Smooth muscle cell (in vitro differentiated cells): ENCODE results near the gene DNAJC5. TPM values are rescaled to one million over a fixed set of nuclear protein-coding genes. Genes with fewer than 3 reads are reported as not detected.
A peak's percentile ranks its signal among the peaks of the same experiment; 100 is the strongest.

Experiments used
- DNase-seq: peaks from one replicate; lab custom pipeline; 2025; ENCODE audit not compliant: unreplicated experiment; lab: John Stamatoyannopoulos, UW
- H2AFZ ChIP-seq: fragments of 200-600 bp; sonication (generic); 2 replicates; pipeline ENCODE4 v1.6.0; 2016; ENCODE audit warnings: antibody characterized with exemption, low read depth, mild to moderate bottlenecking
- H3F3A ChIP-seq: fragments of 200-600 bp; sonication (generic); 2 replicates; pipeline ENCODE4 v1.6.0; 2017; ENCODE audit warnings: antibody characterized with exemption, low read depth
- H3K27ac ChIP-seq: fragments of 200-600 bp; sonication (generic); 2 replicates; pipeline ENCODE4 v1.5.1; 2016; ENCODE audit warnings: low read depth, mild to moderate bottlenecking
- H3K27me3 ChIP-seq: fragments of 200-600 bp; sonication (generic); 2 replicates; pipeline ENCODE4 v1.6.1; 2016; ENCODE audit warnings: low read depth, mild to moderate bottlenecking
- H3K36me3 ChIP-seq: fragments of 200-600 bp; sonication (generic); 2 replicates; pipeline ENCODE4 v1.5.1; 2016; ENCODE audit warnings: low read depth
- H3K4me1 ChIP-seq: fragments of 200-600 bp; sonication (generic); 2 replicates; pipeline ENCODE4 v1.5.1; 2016; ENCODE audit warnings: low read depth
- H3K4me2 ChIP-seq: fragments of 200-600 bp; sonication (generic); 2 replicates; pipeline ENCODE4 v1.6.0; 2016; ENCODE audit warnings: mild to moderate bottlenecking
- H3K4me3 ChIP-seq: fragments of 200-600 bp; sonication (generic); 2 replicates; pipeline ENCODE4 v1.5.1; 2016; ENCODE audit warnings: mild to moderate bottlenecking
- H3K79me2 ChIP-seq: fragments of 200-600 bp; sonication (generic); 2 replicates; pipeline ENCODE4 v1.6.0; 2016; ENCODE audit warnings: low read depth, mild to moderate bottlenecking
- H3K9ac ChIP-seq: fragments of 200-600 bp; sonication (generic); 2 replicates; pipeline ENCODE4 v1.6.0; 2016; ENCODE audit warnings: low read depth
- H3K9me3 ChIP-seq: fragments of 200-600 bp; sonication (generic); replicated peaks from 2 replicates; pipeline ENCODE4 v1.5.1; 2016; ENCODE audit warnings: low read depth
- H4K20me1 ChIP-seq: fragments of 200-600 bp; sonication (generic); 2 replicates; pipeline ENCODE4 v1.6.0; 2016; ENCODE audit warnings: low read depth
- WGBS: methylation state at CpG from one replicate; pipeline ENCODE4 v1.1.7; 2016; ENCODE audit warnings: low lambda C conversion rate; 5-methylcytosine and 5-hydroxymethylcytosine counted together
- polyA plus RNA-seq: library from polyadenylated mRNA; unstranded; fragments of >200 nt; fragmentation: Nextera tagmentation; extraction: Ambion mirVana; gene quantifications from 2 replicates; pipeline ENCODE4 v1.2.1, GENCODE V29; 2016
- total RNA-seq: library from RNA; depleted of rRNA; stranded (reverse); fragments of >200 nt; gene quantifications from 2 replicates; pipeline ENCODE4 v1.2.3, GENCODE V29; 2014
- TF ChIP-seq, protein P1 (sequence below): fragments of 200-600 bp; sonication (generic); IDR thresholded peaks from 2 replicates; pipeline ENCODE4 v1.5.1; 2017; ENCODE audit warnings: borderline replicate concordance, mild to moderate bottlenecking, antibody characterized with exemption; ENCODE audit not compliant: insufficient read depth, poor library complexity, severe bottlenecking

Gene DNAJC5
- total and polyA plus RNA-seq, 2 experiments from 2014 or later, result 8.7 to 24.5 TPM

GRCh38 chr20:63934271-63935068 lies 39.5 kb downstream of the DNAJC5 start:
- Histone ChIP-seq H4K20me1 (peaks cover 82% of the 10 kb centered on the region), H2AFZ (no peak overlapping the region)
- 93% methylated on average over 37 of the region's 37 CpGs for WGBS

GRCh38 chr20:63935447-63935846 lies 40.5 kb downstream of the DNAJC5 start:
- Histone ChIP-seq H3K9me3 (no peaks in the 10 kb centered on the region), H3K9ac (no peak overlapping the region), H4K20me1 (peaks cover 86% of the 10 kb centered on the region), H3K36me3 (no peaks in the 10 kb centered on the region), H3K27ac (no peak overlapping the region), H3K4me1 (no peaks in the 10 kb centered on the region), H3K79me2 (no peaks in the 10 kb centered on the region), H3K4me3 (no peak overlapping the region), H3K4me2 (no peak overlapping the region), H3F3A (peaks cover 8% of the 10 kb centered on the region), H3K27me3 (no peaks in the 10 kb centered on the region), H2AFZ (no peak overlapping the region)
- no peak for DNase-seq
- TF ChIP-seq, protein P1, sequence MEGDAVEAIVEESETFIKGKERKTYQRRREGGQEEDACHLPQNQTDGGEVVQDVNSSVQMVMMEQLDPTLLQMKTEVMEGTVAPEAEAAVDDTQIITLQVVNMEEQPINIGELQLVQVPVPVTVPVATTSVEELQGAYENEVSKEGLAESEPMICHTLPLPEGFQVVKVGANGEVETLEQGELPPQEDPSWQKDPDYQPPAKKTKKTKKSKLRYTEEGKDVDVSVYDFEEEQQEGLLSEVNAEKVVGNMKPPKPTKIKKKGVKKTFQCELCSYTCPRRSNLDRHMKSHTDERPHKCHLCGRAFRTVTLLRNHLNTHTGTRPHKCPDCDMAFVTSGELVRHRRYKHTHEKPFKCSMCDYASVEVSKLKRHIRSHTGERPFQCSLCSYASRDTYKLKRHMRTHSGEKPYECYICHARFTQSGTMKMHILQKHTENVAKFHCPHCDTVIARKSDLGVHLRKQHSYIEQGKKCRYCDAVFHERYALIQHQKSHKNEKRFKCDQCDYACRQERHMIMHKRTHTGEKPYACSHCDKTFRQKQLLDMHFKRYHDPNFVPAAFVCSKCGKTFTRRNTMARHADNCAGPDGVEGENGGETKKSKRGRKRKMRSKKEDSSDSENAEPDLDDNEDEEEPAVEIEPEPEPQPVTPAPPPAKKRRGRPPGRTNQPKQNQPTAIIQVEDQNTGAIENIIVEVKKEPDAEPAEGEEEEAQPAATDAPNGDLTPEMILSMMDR, result no peak
- WGBS, result 96% methylated on average over 9 of the region's 9 CpGs

More at GRCh38 chr20:63934271-63935068, 39.5 kb downstream of the DNAJC5 start:
- Histone ChIP-seq H3K4me2 (no peak overlapping the region), H3K27me3 (no peaks in the 10 kb centered on the region), H3K9me3 (no peaks in the 10 kb centered on the region), H3K79me2 (no peaks in the 10 kb centered on the region), H3K36me3 (no peaks in the 10 kb centered on the region), H3F3A (peaks cover 8% of the 10 kb centered on the region), H3K4me3 (no peak overlapping the region), H3K9ac (no peak overlapping the region), H3K27ac (no peak overlapping the region), H3K4me1 (no peaks in the 10 kb centered on the region)
- DNase-seq, result no peak
- TF ChIP-seq, protein P1, result peak; percentile 34

DNA sequence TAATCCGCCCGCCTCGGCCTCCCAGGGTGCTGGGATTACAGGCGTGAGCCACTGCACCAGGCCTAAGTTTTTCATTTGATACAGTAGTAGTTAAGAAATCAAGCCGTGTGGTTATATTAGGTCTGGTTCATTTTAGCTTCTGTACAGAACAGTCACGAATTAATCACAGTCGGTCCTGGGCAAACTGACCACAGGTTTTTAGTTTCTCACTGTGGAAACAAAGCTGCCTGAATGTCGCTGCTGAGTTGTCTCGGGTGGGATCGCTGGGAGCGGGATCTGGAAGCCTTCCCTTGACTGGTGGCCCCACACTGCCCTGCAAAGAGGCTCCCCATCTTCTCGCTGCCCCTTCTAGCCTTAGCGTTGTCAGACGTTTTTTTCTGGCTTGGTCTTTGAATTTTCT lies 42.7 kb downstream of the DNAJC5 start:
- 95% methylated on average over 14 of the region's 14 CpGs for WGBS
- no peak overlapping the region for H3K27ac ChIP-seq
- H4K20me1 ChIP-seq, result peaks cover 96% of the 10 kb centered on the region
- no peak for DNase-seq
- H3K4me1 ChIP-seq, result no peaks in the 10 kb centered on the region
- TF ChIP-seq, protein P1, result no peak
- H3K27me3 ChIP-seq, result no peaks in the 10 kb centered on the region
- H3F3A ChIP-seq, result peaks cover 12% of the 10 kb centered on the region
- H2AFZ ChIP-seq, result no peak overlapping the region
- H3K4me3 ChIP-seq, result no peak overlapping the region
- no peaks in the 10 kb centered on the region for H3K36me3 ChIP-seq
- no peaks in the 10 kb centered on the region for H3K79me2 ChIP-seq
- H3K9ac ChIP-seq, result no peak overlapping the region
- no peaks in the 10 kb centered on the region for H3K9me3 ChIP-seq
- H3K4me2 ChIP-seq, result no peak overlapping the region
